T-helper 2 cell (primary cell): ENCODE data around the gene FANCM.
A peak's percentile ranks its signal among the peaks of the same experiment; 100 is the strongest.

Source experiments
- DNase-seq, 5 experiments: peaks; one replicate each; pipeline versions ENCODE4 v3.0.0 to v3.0.0-alpha.2; 2012 to 2022

Gene FANCM

GRCh38 chr14:45238988-45239387 lies 103.3 kb downstream of the FANCM start:
- no peak for DNase-seq

- DNase-seq: no peak
Observed at GRCh38 chr14:45242706-45243105, 107.0 kb downstream of the FANCM start.

GRCh38 chr14:45246151-45246550 lies 110.4 kb downstream of the FANCM start:
- no peak for DNase-seq

GRCh38 chr14:45246691-45247090 lies 111.0 kb downstream of the FANCM start:
- peak in 1 of 5 experiments; percentile 60 for DNase-seq

- no peak for DNase-seq
Observed at GRCh38 chr14:45247427-45247826, 111.7 kb downstream of the FANCM start.

GRCh38 chr14:45249856-45250575 lies 114.3 kb downstream of the FANCM start:
- peak in 1 of 5 experiments; percentile 72 for DNase-seq
